NK-92 treated with Interleukin-12 subunit alpha and Interleukin-12 subunit beta, amount 100 ng/mL, for 24 hours (cell line): Measurements from ENCODE around the gene SYNJ2.

Experiments used
- DNase-seq: peaks from one replicate; lab custom pipeline; 2025; lab: John Stamatoyannopoulos, UW

Gene SYNJ2

DNA sequence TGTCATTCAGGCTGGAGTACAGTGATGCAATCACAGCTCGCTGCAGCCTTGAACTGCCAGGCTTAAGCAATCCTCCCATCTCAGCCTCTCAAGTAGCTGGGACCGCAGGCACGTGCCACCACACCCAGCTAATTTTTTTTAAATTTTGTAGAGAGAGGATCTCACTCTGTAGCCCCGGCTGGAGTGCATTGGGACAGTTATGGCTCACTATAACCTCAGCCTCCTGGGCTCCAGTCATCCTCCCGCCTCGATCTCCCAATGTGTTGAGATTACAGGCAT lies 99.9 kb downstream of the SYNJ2 start:
- DNase-seq = no peak

DNA sequence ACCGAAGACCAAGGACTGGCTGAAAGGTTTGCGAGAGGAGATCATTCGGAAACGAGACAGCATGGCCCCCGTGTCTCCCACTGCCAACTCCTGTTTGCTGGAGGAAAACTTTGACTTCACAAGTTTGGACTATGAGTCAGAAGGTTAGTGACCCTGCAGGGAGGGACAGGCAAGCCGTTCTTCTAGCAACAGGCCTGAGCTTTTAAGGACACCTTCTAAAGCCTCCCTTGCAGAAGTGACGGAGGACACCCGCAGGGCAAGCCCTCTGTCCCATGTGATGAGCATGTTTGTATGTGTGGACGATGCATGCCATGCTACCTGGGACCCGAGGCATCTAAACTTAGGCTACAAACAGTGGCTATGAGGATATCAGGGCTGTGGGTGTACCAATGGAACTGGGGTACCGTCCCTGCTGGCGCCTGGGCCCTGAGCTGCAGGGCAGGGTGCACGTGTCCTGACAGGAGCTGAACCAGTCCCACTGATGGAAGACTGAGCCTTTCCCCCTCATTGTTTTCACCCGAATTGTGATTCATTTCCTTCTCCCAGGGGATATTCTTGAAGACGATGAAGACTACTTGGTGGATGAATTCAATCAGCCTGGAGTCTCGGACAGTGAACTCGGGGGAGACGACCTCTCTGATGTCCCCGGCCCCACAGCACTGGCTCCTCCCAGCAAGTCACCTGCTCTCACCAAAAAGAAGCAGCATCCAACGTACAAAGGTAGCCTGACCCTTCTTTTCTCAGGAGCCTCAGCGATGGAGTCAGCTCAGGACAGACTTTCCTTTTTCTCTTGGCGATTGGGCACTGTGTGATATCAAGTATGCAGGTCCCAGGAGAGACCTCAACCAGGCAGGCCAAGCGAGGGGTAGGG lies 102.0 kb downstream of the SYNJ2 start:
- no peak for DNase-seq

DNA sequence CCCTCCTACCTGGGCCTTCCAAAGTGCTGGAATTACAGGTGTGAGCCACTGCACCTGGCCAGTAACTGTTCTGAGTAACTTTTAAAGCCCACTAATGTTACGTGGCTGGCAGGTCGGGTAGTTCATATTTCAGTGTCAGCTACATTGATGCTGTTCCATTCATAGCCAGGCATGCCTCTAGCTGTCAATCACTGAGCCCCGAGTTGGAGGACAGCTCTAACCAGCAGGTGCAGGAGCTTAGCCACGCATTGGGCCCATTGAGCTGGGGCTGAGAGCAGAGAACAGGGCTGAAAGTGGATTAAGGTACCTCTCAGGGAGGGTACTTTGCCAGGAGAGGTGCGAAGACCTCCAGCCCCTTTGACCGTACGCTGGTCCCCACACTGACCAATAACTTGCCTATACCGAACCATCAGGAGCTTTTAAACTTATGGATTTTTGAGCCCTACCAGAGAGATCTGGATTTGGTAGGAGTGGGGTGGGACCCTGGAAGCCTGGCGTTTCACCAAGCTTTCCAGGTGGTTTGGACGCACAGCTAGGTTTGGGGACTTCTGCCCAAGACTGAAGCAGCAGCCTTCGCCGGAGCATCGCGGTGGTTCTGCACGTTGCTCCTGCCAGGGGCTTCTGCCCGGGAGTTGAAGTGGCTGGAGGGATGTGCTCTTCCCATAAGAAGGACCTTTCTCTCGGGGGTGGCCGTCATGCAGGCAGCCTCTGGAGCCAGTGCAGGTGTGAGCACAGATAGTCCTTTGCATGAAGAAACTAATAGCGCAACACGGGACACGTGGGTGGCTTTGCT lies 103.8 kb downstream of the SYNJ2 start:
- no peak for DNase-seq

DNA sequence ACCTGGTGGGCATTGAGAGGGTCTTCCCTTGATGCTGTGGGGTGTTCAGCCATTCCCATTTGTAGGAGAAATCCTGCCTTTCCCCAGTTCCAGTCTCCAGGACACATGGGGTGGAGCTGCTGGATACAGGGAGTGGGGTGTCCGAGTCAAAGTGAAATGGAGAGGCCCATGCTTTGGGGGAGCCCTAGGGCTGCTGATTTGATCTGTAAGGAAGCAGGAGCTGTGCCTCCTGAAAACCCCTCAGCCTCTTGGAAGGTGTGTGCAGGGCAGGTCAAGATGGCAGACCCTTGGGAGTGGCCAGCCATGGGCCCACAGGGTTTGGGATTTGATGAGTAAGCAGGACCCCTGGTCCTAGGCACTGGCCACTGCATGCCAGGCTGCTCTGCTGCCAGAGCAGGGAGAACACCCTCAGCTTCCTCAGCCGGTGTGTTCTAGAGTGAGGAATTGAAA lies 104.4 kb downstream of the SYNJ2 start:
- no peak for DNase-seq

DNA sequence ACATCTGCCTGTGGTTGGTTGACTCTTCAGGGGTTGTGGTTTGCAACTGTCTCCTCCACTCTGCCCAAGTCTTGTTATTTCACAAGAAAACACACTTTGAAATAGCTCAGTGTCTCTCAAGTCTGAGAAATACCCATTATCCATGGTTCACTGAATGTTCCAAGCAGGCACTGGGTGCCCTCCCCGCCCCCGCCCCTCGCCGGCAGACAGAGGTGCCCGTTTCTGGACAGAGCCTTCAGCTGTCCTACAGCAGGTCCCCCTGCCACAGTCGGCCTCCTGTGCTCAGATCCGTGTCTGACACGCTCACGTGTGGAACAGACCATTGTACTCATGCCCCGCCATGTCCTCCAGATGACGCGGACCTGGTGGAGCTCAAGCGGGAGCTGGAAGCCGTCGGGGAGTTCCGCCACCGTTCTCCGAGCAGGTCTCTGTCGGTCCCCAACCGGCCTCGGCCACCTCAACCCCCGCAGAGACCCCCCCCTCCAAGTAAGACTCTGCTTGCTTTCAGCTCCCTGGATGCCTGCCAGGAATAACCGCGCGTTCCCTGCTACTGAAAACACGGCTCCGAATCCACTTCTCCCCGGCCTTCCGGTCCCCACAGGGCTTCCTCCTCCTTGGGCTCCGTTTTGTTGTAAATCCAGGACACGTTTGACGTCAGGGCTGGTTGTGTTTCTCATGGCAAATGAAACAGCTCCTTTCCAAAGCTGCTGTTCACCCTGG lies 105.0 kb downstream of the SYNJ2 start:
- DNase-seq = no peak

DNA sequence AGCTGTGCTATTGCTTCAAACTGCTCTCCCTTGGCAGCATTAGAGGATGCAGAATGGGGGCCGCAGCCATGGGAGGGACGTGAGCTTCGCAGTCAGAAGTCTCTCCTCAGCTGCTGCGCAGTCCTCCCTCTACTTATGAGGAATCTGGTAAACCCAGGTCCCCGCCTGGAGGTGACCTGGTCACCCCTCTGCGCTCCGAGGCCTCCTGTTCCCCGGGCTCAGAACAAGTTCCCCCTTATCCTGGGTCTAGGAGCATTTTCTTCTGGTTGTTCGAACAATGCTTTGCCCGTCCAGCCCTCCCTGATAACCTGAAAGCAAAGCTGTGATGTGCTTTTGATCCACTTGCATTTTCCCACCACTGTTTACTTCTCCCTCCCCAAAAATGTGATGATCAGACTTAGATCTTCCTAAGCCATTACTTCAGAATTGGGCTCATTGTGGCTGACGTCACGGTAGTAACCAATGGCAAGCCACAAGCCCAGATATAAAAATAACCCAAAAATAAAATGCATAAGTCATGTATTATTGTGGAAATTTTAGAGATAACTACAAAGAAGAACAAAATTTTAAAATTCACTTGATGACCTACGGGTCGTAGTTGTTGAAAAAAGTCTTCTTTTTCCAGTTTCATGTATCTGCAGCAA lies 105.7 kb downstream of the SYNJ2 start:
- no peak for DNase-seq

DNA sequence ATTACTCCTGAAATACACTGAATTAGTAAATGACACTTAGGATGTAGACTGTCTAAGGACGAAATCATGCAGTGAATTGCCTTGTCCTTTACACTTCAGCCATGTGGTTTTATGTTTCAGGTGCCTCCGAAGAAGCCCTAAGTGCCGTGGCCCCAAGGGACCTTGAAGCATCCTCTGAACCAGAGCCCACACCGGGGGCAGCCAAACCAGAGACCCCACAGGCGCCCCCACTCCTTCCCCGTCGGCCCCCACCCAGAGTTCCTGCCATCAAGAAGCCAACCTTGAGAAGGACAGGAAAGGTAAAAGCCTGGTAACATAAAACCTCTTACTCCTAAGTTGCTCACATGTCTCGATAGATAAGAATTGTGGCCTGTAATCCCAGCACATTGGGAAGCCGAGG lies 111.1 kb downstream of the SYNJ2 start:
- DNase-seq = no peak

DNA sequence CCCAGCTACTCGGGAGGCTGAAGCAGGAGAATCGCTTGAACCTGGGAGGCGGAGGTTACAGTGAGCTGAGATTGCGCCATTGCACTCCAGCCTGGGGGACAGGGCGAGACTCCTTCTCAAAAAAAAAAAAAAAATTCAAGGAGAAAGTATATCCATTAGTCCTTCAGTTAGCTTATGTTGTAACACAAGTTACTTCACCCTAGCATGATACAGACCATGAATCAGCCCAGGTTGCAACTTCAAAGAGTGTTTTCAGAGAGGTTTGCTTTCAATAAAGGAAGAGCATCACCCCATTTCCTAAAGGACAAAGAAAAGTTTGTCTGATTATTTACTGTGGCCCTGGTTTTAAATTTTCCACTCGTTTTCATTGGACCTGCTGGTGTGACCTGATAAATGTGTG lies 113.4 kb downstream of the SYNJ2 start:
- DNase-seq = no peak

DNA sequence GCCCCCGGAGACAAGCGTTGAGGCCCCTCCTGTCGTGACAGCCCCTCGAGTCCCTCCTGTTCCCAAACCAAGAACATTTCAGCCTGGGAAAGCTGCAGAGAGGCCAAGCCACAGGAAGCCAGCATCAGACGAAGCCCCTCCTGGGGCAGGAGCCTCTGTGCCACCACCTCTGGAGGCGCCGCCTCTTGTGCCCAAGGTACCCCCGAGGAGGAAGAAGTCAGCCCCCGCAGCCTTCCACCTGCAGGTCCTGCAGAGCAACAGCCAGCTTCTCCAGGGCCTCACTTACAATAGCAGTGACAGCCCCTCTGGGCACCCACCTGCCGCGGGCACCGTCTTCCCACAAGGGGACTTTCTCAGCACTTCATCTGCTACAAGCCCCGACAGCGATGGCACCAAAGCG lies 114.0 kb downstream of the SYNJ2 start:
- DNase-seq = no peak

DNA sequence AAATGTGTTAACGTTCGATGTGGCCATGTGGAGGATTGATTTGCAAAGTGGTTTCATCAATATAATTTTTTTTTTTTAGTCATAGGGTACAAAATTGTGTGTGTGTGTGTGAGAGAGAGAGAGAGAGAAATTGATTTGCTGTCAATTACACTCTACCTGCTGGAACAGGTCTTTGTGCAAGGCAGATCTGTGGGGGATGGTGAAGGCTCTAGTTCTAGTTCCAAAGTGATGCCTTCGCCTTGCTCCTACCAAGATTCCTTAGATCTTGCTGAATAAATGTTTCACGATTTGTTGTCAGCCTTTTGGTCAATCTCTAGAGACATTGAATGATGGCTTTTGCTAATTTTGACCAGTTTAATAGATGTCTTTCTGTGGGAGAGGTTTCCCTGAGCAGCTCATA lies 121.6 kb downstream of the SYNJ2 start:
- DNase-seq = no peak

DNA sequence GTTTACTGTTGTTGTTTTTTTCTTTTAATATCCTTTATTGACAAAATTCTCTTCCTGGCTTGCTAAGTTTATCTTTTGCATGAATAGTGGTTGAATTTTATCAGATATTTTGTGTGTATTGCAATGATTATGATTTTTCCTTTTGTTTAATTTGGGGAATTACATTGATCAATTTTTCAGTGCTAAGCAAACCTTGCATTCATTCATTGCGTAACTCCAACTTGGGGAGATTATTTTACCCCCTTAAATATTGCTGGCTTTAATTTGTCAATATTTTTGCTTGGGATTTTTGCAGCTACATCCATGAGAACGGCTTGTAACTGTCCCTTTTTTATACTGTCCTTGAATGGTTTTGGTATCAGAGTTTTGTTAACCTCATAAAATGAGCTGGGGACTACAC lies 123.0 kb downstream of the SYNJ2 start:
- DNase-seq = no peak

DNA sequence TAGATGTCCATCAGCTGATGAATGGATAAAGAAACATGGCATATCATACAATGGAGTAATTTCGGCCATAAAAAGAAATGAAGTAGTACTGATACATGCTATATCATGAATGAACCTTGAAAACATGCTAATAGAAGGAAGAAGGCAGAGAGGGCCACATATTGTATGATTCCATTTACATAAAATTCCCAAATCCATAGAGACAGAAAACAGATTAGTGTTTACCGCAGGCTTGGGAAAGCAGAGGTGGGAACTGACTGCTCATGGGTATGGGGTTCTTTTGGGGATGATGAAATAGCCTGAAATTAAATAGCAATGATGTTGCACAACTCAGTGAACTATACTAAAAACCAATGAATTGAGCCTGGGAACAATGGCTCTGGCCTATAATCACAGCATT lies 128.1 kb downstream of the SYNJ2 start:
- no peak for DNase-seq

DNA sequence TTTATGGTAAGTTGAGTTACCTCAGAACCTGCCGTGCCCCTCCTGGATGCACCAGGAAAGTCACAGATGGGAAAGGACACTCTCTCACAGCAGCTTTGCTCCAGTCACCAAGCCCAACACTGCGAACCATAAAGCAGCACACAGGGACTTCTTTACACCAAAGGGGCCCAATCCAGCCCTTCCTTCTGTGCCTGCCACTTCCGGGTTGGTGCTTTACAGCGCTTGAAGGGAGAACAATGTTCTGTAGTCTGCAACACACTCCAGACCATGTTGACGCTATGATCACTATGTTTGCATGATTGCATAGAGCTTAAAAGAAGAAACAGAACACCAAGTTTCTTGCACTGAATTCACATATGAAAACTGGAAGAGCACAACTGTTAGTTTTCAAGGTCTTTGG lies 129.3 kb downstream of the SYNJ2 start:
- DNase-seq = no peak

DNA sequence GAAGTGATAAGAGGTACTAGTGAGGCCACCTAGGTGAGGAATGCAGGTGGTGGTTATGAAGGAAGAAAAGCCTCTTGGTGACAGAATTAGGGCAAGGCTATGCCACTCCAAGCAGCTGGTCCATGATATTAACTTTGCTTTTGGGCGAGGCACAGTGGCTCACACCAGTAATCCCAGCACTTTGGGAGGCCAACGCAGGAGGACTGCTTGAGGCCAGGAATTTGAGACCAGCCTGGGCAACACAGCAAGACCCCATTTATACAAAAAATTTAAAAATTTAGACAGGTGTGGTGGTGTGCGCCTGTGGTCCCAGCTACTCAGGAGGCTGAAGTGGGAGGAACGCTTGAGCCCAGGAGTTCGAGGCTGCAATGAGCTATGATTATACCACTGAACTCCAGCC lies 130.3 kb downstream of the SYNJ2 start:
- no peak for DNase-seq

DNA sequence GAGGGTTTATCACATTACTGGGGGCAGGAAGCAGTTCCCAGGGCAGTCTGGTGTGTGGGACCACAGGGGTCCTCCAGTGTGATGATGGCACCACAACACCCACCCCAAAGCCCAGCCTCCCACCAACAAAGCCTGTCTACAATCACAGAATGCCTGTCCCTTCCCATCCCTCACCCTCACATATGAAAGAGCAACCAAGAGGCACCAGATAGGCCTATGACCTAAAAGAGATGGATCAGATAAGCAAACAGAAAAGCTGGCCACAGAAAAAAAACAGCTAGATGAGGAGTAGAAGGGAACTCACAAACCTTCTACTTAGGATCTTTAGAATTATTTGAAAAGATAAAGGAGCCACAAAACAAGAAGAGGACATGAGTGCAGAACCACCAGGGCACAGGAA lies 132.1 kb downstream of the SYNJ2 start:
- DNase-seq = no peak

DNA sequence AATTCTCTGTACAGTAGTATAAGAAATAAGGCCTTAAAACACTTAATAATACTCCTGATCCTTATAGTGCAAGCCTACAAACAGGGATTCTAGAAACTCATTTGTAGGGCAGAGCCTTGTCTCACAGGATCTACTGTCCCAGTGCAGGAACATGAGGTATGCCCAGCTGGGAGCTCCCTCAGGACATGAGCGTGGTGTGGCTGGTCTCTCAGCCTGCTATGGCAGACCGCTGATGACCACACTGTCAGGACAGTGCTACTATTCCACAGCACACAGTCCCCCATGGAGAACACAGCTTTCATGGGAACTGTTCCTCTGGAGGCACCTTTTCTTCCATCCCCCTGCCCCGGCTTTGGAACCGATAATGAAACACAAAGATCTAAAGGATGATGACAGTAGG lies 133.4 kb downstream of the SYNJ2 start:
- DNase-seq = no peak

DNA sequence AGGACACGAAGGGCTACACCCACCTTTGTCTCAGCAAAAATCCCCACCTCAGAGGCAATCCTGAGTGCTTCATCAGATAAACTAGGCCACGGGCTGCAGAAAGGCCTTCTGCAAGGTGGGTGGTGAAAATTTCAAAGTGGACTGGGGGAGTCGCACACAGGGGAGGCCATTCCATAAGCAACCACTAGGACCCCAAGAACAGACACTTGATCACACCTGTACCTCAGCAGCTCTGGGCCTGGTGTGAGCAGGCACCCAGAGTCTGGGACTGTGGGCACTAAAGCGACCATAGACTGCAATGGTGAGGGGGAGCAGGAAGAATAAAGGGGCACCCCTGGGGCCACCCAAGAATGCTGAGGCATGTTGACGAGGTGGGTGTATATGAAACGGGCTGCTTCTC lies 133.8 kb downstream of the SYNJ2 start:
- DNase-seq = no peak

DNA sequence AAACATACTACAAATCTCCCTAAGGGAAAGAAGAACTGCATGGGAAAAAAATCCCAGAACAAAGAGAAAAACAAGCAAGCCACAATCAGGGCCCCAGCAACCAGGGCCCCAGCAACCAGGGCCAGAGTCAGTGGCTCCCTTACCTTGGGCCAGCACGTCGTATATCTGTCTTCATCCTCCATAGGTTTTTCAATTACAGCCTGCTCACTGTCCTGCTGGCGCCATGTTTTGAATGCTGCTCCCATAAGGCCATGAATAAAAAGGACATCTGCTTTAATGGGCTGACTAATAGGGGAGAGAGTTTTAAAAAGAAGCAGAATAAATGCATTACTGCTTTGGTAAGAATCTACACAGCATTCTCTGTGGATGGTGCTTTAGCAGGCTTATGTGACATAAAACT lies 137.2 kb downstream of the SYNJ2 start:
- DNase-seq = no peak

DNA sequence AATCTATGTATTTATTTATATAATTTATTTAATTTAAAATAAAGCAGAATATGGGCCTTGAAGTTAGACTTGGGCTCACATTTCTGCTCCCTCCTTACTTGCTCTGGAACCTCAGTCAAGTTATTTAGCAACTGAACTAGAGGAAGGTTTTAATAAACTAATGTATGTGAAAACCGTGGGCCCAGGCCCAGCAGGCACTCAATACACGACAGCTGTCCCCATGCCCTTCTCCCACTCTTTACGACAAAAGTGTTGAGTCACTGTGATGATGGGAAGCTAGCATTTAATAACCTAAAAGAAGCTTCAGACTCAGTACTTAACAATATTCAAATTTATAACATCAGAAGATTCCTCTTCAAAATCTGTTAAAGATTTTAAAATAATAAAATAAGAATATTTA lies 139.7 kb downstream of the SYNJ2 start:
- no peak for DNase-seq

DNA sequence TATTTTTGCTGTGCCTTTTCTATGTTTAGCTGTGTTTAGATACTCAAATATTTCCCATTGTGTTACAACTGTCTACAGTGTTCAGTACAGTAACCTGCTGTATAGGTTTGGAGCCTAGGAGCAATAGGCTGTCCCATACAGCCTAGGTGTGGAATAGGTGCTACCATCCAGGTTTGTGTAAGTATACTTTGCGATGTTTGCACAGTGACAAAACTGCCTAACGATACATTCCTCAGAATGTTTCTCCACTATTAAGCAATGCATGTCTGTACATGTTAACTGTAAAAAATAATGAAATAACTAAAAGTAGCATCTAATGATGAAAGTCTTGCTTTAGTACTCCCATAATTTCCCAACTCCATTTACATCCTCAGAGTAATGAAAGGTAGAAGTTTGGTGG lies 140.4 kb downstream of the SYNJ2 start:
- DNase-seq = no peak

DNA sequence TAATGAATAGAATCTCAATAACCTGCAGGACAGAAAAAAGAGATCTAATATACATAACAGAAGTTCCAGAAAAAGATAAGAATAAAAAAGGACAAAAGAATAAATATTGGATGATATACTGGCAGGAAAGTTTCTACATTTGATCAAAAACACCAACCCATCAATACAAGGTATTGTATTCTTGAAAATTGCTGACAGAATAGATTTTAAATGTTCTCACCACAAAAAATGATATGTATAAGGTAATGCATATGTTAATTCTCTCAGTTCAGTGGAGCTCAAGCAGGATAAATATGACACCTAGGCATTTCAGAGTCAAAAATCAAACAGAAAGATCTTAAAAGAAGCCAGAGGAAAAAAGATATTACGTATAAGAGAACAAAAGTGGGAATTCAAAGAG lies 142.6 kb downstream of the SYNJ2 start:
- DNase-seq = no peak

DNA sequence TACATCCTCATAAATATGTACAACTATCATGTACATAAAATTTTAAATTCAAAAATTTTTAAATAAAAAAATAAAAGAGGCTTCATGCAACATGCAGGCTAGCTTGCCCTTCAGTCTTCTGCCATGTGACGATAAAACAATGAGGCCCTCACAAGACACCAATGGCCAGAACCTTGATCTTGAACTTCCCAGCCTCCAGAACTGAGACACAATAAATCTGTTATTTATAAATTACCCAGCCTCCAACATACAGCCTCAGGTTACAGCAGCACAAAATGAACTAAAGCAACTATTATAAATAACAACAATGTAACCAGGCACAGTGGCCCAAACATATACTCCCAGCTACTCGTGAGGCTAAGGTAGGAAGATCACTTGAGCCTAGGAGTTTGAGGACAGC lies 143.6 kb downstream of the SYNJ2 start:
- no peak for DNase-seq

DNA sequence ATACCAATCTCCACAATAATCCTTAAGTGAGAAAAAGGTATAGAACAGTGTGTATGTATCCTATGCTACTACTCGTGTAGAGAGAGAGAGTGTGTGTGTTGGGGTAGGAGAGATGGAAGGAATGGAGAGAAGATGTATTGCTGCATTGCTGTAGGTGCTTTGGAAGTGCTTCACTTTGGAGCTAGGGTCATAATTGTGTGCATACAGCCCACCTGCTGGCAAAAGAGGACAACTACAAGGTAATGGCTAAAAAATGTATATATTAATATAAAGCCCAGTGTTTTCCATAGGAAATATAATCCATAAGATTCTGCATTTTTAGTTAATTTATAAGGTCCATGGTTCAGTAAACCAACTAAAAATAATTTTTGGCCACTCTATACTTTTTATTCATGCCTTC lies 150.3 kb downstream of the SYNJ2 start:
- DNase-seq = no peak
